Kidney glomerular epithelial cell (primary cell): ENCODE results near the gene HOXA11.

Source experiments
- DNase-seq: peaks from one replicate; lab custom pipeline; 2025; lab: John Stamatoyannopoulos, UW

The HOXA11 gene

DNA sequence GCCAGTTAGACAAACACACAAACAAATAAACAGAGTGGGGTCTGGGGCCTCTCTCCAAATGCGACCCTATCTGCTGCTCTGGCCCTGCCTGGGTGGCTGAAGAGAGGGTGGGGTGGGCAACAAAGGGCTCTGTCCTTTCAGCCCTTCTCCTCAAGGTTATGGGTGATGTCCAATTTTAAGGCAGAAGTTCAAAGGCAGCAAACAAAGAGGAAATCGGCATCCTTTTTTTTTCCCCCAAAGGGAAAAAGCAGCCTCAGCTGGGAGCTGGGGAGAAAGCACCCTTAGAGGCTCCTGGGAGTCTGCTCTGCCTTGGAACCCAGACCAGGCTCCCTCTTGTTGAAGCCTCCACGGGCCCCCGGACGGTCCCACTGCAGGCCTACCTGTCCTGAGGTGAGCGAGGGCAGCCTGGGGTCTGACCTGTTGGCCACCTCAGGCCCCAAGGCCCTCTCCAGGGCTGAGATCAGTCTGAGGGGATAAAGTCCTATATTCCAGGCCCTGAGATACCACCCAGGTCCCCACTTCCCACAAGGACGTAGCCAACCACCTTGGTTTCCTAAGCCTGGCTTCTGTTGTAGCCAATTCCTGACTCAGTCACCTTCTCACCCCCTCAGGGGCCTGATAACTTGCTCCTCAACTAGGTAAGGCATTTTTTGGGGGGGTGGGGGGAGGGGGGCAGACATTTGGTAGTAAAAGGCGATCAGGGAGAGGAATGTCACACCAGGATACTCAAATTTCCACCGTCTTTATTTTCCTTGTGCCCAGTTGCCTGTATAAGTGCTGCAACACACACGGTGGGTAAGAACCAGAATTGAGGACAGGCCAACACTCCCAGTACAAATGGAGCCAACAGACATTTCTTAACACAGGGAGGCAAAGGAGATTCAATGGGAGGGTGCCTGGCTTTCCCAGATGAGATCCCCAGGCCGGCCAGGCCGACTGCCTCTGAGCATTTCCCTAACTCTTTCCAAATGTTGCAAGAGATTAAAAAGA, 4.3 kb downstream of the HOXA11 start:
- DNase-seq, result no peak

DNA sequence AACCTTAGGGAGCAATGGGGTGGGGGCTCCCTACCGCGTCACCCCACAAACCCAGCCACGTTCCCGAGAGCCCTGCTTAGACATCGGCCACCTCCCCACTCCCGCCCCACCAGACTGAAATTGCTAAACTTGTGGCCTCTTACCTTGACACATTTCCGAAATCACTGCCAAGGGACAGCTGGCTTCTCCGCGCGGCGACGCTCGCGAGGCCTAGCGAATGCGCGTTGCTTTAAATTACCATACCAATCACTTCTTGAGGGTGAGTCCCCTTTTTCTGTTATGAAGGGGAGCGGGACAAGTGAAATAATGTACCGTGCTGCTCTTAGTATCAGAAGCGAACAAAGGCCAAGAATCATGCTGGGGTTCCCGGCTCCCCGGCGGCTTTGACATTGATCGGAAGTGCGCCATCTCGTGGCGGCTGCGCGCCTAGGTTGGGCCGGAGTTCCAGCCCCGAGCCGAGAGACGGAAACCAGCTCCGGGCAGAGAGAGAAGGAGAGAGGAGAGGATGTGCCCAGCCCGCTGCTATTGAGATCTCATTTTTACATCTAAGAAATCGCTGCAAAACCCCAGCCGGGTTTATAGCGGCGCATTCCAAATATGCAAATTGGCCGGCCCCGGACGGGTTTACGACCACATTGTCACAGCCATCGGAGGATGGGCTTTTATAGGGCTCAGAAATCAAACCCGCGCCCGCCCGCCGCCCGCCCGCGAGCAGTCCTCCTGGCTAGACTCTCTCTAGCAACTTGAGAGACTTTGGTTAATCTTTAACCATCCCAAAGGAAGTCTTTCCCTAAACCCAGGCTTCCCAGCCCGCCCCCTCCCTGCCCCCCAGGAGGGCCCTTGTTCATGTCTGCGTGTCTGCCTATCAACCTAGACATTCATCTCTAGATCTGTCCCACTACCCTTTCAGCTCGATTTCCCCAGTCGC, 5.3 kb downstream of the HOXA11 start:
- no peak for DNase-seq

DNA sequence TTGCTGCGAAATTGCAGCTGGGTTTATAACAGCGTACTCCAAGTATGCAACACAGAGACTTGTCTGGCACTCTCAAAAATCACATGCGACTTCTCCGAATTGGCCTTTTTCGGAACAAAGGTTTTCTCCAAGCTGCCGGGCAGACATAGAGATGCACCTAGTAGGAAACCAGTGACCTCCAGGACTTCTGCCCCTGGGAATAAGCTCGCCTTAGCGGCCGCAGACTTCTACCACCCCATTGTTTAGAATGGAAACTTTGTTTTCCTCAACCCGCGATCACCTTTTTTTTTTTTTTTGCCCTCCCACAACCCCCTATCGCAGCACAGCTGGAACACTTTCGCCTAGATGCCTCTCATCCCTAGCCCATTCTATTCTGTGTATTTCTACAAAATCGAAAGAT, 6.0 kb downstream of the HOXA11 start:
- DNase-seq, result no peak

DNA sequence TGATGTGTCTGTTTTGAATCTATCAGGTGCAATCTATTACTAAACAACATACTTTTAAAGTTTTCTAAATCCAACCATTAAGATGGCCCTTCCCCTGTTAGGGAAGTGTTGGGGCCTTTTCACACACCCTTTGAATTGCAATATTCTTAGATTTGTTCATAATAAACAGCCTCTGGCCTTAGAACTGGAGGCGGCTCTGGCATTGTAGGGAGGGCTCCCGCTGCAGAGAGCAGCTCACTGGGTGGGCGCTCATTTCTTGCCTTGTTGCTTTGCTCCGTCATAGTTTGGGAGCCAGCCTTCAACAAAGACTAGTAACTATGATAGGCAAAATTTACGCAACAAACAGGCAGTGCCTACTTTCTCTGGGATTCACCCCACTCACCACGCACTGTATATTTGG, 6.7 kb downstream of the HOXA11 start:
- DNase-seq, result no peak

DNA sequence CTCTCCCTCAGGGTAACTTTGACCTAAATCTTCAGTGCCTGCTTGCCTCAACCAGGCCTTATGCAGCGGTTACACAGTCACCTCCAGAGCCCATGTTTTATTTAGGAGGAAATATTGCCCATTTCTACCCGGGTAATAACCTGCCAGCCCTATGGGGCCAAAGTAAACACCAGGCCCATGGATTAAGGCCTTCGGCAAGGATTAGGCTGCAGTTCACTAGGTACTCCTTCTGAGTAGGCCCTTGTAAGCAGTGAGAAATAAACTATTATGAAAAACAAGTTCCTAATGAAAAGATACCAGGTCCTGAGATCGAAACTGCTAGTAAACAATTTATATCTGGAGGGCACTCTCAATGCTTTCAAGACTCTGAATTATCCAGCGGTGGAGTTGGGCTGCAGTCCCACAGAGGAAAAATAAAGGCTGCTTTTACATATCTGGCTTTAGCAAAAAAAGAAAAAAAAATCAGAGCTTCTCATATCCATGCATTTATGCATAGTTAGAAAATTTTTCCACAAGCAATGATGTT, 7.2 kb downstream of the HOXA11 start:
- no peak for DNase-seq

DNA sequence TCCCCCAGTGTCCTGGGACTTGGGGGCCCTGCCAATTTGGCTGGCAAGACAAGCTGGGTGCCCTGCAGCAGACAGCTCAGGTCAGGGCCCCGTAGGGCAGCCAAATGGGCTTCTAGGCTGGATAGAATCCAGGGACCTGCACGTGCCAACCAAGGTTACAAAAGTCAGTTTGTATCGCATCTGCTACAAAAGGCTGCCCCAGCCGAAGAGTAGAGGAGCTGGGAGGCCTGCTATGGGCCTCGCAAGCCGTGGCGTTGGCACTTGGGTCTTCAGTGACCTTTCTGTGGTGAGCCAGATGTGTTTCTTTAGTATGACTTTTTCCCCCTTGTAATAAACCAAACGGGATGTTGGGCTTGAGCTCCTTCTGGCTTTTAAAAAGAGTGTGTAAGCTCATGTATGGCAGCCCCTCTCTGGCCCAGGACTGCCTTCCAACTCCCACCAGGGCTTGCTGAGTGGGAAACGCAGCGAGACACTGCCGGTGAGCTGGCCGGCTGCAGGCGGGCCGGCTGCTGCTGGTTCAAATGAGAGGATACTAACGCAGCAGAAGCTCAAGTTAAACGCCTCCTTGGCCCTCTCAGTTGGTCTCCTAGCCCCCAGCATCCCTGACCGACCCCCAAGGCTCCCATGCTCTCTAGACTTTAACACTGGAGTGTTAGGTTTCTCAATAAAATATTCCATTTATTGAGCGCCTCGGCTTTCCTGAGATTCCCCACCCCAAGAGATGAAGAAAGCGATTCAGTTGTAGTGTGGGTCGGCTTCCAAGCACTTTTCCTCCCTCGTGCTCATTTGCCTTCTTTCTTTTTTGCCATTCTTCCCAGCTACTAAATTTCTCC, 7.9 kb downstream of the HOXA11 start:
- no peak for DNase-seq

DNA sequence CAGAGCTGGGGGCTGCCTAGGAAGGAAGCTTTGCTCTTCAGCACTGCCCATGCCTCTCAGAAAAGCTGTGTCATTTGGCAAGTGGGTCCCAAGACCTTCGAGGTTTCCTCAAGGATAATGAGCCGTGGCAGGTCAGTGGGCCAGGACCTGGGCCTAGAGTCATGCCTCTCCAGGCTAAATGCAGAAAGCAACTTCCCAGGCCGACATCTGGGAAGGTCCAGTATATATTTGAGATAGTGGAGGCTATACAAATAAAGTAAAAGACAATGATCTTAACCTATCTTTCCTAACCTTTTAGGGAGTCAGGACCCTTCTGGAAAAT, 8.5 kb downstream of the HOXA11 start:
- no peak for DNase-seq

DNA sequence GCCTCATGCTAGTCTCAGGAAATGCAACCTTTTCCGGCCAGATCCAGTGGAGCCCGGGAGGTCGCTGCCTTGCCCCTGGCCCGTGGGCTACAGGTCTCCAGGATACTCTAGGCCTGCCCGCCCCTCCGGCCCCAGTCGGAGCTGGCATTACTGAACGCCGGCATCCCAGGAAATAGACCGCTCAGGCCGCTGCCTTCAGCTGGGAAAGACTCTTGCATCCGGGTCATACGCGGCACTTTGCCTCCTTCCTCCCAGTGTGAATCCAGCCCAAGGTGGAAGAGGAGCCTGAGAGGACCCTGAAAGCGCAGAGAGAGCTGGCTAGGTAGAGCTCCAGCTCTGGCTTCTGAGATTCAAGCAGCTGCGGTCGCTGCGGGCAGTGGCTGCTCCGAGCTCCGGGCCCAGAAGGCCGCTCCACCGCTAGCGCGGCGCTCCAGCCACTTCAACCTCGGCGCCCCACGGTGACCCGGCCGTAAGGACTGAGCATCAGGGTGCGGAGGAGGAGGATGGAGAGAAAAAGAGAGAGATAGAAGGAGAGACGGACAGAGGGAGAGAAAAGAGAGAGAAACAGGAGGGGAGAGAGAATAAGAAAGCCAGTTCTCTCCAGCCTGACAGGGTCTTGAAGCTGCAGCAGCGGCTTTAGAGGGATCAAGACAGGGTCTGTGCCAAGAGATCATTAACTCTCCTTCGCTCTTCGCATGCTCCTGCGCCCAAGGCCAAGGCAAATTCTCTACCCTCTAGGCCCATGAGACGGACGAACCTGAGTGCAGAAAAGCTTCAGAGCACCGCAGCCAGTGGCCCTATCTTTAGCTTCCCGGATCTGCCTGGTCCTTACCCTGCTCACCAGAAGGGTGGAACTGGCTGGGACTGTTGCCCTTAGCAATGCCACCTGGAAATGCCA, 9.2 kb downstream of the HOXA11 start:
- DNase-seq, result no peak

DNA sequence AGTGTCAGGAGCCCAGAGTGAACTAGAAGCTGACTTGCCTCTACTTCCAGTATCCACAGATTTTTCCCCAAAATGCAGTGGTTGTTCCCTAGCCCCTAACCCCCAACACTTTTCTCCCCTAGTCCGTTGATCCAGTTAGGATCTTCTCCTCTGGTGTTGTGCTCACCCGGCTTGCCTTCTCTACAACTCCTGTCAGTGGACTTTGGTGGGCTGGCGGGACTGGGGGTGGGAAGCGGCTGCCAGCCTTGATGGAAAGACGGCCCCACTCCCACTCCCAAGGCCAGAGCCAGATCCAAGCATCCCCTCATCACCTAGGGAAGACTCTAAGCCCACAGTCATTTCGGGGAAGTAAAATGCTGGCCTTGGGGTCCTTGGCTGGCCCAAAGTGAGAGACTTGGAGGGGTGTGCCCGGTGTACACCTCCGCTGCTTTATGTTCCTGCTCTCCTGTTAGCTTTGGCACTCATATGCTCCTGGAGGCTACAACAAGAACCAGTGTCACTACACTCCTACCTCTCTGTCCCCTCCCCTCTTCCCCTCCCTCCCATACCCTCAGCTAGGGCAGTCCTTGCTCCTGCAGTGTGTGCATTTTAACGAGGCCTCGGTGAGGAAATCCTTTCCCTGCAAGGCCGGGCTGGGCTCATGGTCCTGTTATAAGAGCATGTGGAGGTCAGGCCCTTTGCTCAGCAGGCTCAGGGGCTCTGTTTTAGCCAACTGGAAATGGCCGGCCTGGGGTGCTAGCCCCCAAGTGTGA, 10.0 kb downstream of the HOXA11 start:
- DNase-seq, result no peak

DNA sequence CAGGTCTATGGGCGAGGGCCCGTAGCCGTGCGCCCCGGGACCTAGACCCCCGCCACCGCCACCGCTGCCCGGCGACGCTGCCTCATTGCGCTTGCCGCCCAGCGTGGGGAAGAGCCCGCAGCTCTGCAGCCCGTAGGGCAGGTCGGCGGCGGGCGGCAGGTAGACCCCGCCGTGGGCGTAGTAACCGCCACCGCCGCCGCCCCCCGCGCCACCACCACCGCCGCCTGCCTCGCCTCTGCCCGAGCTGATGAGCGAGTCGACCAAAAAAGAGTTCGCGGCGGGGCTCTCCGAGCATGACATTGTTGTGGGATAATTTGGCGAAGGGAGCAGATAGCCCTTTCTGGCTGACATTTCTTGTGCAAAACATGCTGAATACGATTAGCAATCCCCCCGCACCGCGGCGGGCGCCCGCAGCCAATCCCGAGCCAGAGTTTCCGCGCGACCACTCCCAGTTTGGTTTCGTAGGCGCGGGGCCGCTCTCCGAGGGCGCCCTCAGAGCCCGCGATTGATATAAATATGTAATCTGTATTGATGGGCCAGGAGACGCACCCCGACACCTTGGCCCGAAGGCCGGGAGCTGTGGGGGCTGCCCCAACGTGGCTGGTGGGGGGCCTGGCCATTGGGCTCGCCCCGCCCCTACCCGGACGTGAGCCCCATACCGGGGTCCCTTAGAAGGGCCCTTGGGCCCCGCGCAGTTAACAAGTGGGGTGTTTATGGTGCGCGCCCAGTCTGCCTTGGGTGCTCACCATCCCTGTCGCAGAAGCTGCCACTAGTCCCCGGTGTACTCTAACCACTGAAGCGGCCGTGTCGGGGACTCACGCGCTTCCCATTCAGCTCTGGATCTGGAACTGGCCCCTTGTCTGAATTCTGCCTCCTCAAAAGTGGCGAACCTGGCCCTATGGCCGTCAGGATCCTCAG, 10.8 kb downstream of the HOXA11 start, which contains the start of gene HOXA10:
Gene HOXA10 (minus strand): TSS at position 365 of the 918 bp plus-strand sequence. CDS start 14 bp downstream, at position 351.
- DNase-seq, result no peak

DNA sequence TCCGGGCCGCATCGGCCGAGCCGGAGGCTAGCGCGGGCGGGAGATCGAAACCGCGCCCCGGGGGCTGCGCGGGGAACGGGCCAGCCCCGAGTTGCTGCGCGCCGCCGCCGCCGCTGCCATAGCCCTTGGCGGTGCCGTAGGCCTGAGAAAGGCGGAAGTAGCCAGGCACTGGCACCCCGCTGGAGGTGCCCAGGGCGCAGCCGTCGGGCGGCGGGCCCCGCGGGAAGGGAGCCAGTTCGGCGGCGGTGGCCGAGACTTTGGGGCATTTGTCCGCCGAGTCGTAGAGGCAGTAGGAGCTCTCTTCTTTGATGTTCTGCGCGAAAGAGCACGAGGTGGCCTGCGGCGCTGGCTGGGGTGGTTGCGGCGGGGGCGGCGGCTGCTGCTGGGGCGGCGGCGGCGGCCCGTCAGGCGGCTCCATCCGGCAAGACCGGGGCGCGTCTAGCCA, 11.5 kb downstream of the HOXA11 start:
- DNase-seq, result no peak

DNA sequence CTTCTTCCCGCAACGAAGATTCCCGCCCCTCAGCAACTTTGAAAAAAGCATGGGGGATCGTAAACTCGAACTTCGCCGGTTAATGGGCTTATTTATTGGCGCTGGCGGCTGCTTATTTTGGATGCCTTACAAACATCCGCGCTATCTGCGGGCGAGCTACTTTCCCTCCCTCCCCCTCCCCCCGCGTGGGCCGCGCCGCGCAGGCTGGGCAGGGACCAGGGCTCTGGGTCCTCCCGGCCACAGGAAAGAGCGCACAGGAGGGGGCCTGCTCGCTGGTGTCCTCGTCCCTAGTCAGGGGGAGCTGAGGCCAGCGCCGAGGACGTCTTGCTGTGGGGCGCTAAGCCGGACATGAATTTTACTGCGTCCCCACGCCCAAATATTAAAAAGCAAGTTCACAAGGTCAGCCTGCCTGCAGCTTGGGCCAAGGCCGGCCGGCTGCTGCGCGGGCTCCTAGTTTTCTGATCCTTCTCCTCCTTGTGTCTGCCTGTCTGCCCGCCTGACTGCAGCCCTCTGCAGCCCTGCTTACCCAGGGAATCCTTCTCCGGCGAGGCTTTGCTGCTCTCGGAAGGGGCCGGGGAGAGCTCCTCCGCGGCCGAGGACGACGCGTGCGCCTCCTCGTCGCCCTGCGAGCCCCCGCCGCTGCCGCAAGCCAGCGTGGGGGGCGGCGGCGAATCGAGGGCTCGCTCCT, 12.1 kb downstream of the HOXA11 start:
- no peak for DNase-seq

DNA sequence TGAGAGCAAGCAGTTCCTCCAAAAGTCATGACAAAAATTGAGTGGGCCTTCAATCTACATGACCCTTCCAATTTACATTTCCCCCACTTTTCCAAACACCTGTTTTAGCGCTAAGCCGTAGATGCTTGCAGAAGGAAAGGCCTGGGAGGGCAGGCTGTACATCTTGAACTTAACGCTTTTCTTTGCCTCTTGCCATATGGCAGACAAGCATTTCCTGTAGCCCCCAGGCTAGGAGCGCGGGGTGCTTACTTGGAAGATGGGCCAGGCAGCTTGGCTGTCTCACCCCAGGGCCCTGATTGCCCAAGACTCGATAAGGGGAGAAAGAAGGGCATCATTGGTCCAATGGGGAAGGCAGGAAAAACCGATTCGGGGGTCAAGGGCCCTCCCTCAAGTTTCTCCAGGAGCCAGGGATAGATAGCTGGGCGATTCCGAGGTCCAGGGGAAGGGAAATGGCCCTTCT, 12.7 kb downstream of the HOXA11 start:
- no peak for DNase-seq

DNA sequence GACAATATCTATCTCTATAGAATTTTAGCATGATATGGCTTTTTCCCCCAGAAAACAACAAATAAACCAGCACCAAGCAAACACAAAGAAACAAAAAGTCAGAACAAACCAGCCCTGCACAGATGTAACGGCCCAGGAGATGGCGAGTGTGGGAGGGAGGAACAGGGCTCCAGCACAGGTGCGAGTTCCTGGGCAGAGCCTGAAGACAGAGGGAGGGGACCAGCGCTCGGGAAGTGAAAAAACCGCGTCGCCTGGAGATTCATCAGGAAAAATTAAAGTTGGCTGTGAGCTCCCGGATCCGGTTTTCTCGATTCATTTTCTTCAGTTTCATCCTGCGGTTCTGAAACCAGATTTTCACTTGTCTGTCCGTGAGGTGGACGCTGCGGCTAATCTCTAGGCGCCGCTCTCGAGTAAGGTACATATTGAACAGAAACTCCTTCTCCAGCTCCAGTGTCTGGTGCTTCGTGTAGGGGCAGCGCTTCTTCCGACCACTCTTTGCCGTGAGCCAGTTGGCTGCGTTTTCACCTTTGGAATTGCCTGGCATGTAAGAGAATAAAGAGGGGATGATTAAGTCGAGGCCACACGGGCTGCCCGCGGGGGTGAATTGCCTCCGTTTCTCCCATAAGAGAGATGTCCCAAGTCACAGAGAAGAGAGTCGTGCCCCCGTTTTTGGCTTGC, 13.3 kb downstream of the HOXA11 start:
- no peak for DNase-seq

DNA sequence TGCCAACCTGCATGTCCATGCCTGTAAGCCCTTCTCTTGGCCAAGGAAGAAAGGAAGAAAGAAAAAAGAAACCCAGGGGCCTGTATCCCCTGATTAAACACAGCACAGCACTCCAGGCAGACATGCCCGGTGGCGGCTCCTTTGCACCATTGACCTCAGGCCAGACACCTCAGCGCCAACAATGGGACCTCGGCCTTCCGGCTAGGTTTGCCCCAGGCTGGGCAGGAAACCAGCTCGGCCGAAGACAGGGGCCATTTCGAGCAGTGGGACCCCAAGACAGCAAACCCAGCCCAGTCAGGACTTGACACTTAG, 13.8 kb downstream of the HOXA11 start:
- no peak for DNase-seq

DNA sequence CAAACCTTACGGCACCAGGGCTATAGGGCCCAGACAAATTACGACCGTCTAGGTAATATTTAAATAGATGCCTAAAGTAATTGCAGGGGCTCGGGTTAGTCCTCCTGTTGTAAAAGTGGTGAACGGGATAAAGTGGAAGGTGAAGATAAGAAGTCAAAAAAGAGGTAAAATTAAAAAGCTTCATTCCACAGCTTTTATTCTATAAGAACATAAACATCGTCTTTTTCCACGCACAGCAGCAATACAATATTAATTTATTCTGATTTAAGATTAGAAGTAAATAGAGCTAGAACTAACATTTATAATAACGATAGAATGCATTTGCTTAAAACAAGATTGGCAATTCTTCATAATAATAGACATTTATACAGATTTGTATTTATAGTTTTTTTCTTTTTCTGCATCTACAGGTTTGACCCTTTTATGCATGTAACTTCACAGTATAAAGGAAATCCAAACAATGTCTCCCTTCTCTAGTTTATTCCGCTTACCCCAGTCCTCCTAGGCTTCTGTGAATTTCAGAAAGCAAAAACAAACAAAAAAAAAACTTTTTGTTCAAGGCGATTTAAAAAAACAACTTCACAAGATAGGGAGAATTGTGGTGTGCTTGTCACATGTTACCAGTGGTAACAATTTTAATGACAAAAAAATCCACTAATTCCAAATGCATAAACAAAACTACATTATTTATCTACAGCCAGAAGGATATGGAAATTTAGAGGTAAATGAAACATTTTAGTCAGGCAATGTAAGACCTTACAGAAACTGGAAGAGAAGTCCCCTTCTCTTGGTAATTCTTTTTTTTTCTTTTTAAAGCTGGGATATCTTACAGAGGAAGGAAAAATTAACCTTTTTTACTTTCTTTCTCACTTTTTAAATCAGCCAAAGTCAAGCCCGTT, 14.4 kb downstream of the HOXA11 start:
- DNase-seq, result no peak
